ENCODE data around the gene PRRC2C. TPM values are rescaled to one million over a fixed set of nuclear protein-coding genes. Genes with fewer than 3 reads are reported as not detected.

Gene PRRC2C
- total RNA-seq, 1 experiment from 2014 or later, result 267 TPM

- peaks cover 59% of the 10 kb centered on the region; the same call in 1 of the 2 replicates for H3K79me2 ChIP-seq (ENCODE audit: insufficient read depth, low read length)
- no peaks in the 10 kb centered on the region for H3K23me2 ChIP-seq (ENCODE audit: insufficient read length, low read depth, low read length, poor library complexity, severe bottlenecking)
- H3K79me1 ChIP-seq (ENCODE audit: insufficient read depth, low read depth, low read length, poor library complexity, severe bottlenecking), result no peaks in the 10 kb centered on the region
- no peak overlapping the region for H3K23ac ChIP-seq (ENCODE audit: insufficient read length, low read depth, low read length)
- H2BK20ac ChIP-seq (ENCODE audit: low read depth, low read length, poor library complexity, severe bottlenecking), result no peak overlapping the region
- TF ChIP-seq CTCF (conservative IDR thresholded peaks at IDR 0.05), result no peak
- H4K8ac ChIP-seq (replicated peaks; ENCODE audit: insufficient read length, low read depth, low read length), result no peak overlapping the region
- H3K4me2 ChIP-seq (ENCODE audit: insufficient read depth, insufficient read length, low read length), result no peak overlapping the region
- no peaks in the 10 kb centered on the region for H3K9me3 Mint-ChIP-seq
- H3K27ac ChIP-seq (ENCODE audit: insufficient read length, low read depth, low read length), result no peak overlapping the region
- no peak overlapping the region for H2BK15ac ChIP-seq (ENCODE audit: low read depth, low read length)
- no peak overlapping the region for H3K4ac ChIP-seq (ENCODE audit: low read depth, low read length)
- H3T11ph ChIP-seq (ENCODE audit: low read length), result no peak overlapping the region
- no peak overlapping the region for H4K5ac ChIP-seq (ENCODE audit: insufficient read length, low read depth, low read length)
- H4K91ac ChIP-seq (ENCODE audit: insufficient read length, low read depth, low read length), result no peak overlapping the region
- H2BK12ac ChIP-seq (ENCODE audit: insufficient read length, low read depth, low read length), result no peak overlapping the region
- no peaks in the 10 kb centered on the region for H4K20me1 ChIP-seq (ENCODE audit: control insufficient read depth, insufficient read depth, insufficient read length)
- peaks cover 40 to 52% of the 10 kb centered on the region in 2 experiments for H3K4me1 Mint-ChIP-seq
- peaks cover 1 to 14% (median 4%) of the 10 kb centered on the region in 3 experiments; a peak in 5 of 7 replicates for H3K36me3 Mint-ChIP-seq (ENCODE audit: insufficient read depth in 1 of 3, low read depth in 3 of 3)
- no peak overlapping the region for H3K9ac ChIP-seq (ENCODE audit: extremely low read depth, insufficient read length, low read length)
- H3K9me3 ChIP-seq (ENCODE audit: control insufficient read depth, low read depth, low read length), result no peaks in the 10 kb centered on the region
- H3K27ac Mint-ChIP-seq, result peak overlapping the region in 2 of 3 experiments; percentile 34 to 45; a peak in 3 of 7 replicates
- H3K27me3 Mint-ChIP-seq (ENCODE audit: low read depth), result no peaks in the 10 kb centered on the region; the same call in 1 of the 2 replicates
- H3K14ac ChIP-seq (ENCODE audit: insufficient read depth, low read length), result no peak overlapping the region
- DNase-seq, result no peak
- H2BK120ac ChIP-seq (ENCODE audit: low read depth, low read length, poor library complexity, severe bottlenecking), result no peak overlapping the region
- H2BK5ac ChIP-seq (ENCODE audit: insufficient read length, low read length), result no peak overlapping the region
- H2AK5ac ChIP-seq (ENCODE audit: insufficient read length, low read length), result no peak overlapping the region
- peaks cover 8% of the 10 kb centered on the region; the same call in 1 of the 2 replicates for H3K4me1 ChIP-seq (ENCODE audit: insufficient read depth, low read length)
- no peak overlapping the region for H2AFZ ChIP-seq (ENCODE audit: low read length)
- no peak overlapping the region for H3K4me3 Mint-ChIP-seq
- no peaks in the 10 kb centered on the region for H3K27me3 ChIP-seq (ENCODE audit: insufficient read depth, low read length)
- no peak overlapping the region for H3K56ac ChIP-seq (ENCODE audit: insufficient read length, low read depth, low read length)
- H3K18ac ChIP-seq (ENCODE audit: insufficient read length, low read depth, low read length), result no peak overlapping the region
Observed at GRCh38 chr1:171509191-171509590, 23.9 kb downstream of the PRRC2C start.
